Effector memory CD4-positive, alpha-beta T cell (primary cell): ENCODE results near the gene XPA.

ENCODE experiments used
- DNase-seq, 3 donors: peaks; one replicate each; pipeline ENCODE4 v3.0.0-alpha.2; 2020
- H3K27ac ChIP-seq: 2 replicates; pipeline ENCODE4 v1.7.0; 2013; ENCODE audit warnings: mild to moderate bottlenecking, low read length, moderate library complexity; ENCODE audit not compliant: insufficient read depth, poor library complexity, severe bottlenecking
- H3K27me3 ChIP-seq: replicated peaks from 2 replicates; pipeline ENCODE4 v1.7.0; 2013; ENCODE audit warnings: mild to moderate bottlenecking, low read length; ENCODE audit not compliant: insufficient read depth, control insufficient read depth, poor library complexity, severe bottlenecking
- H3K36me3 ChIP-seq: 2 replicates; pipeline ENCODE4 v1.7.0; 2013; ENCODE audit warnings: mild to moderate bottlenecking, low read length, moderate library complexity; ENCODE audit not compliant: control insufficient read depth, insufficient read depth
- H3K4me1 ChIP-seq: 2 replicates; pipeline ENCODE4 v1.7.0; 2013; ENCODE audit warnings: low read length, mild to moderate bottlenecking; ENCODE audit not compliant: control insufficient read depth, insufficient read depth, poor library complexity, severe bottlenecking
- H3K4me3 ChIP-seq: 2 replicates; pipeline ENCODE4 v1.7.0; 2013; ENCODE audit warnings: low read length, low read depth, mild to moderate bottlenecking; ENCODE audit not compliant: insufficient read depth, poor library complexity, severe bottlenecking
- H3K9me3 ChIP-seq: 2 replicates; pipeline ENCODE4 v1.7.0; 2013; ENCODE audit warnings: mild to moderate bottlenecking, low read length, moderate library complexity; ENCODE audit not compliant: control insufficient read depth

The XPA gene

DNA sequence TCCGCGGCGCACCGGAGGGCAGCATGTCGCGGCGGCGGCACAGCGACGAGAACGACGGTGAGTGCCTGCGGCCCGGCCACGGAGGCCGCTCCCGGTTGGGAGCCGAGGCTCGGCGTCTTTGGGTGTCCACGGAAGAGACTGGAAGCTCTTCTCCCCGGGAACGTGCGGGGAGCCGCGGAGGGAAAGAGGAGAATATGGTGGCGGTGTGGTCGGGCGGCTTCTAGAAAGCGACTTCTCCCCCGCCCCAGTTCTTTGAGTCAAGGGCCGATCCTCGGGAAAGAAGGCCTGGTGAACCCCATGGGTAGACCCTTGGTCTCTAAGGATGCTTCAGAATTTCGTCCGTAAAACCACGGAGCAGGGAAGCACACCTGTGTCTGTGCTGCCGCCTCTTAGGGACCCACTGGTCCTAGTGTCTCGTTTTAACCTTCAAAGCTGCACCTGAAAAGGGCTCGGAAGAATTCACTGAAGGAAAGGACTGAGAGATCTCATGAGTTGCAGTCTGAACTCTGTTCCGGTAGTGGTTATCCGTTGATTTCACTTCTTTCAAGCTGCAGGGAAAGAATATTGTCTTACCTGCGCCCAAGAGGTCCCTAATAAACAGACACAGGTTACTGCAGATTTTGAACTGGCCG, 63.2 kb downstream of the XPA start:
- Histone ChIP-seq H3K27me3 (no peaks in the 10 kb centered on the region), H3K36me3 (peaks cover 4% of the 10 kb centered on the region), H3K27ac (peak overlapping the region; percentile 94), H3K4me1 (peaks cover 23% of the 10 kb centered on the region), H3K4me3 (peak overlapping the region; percentile 89), H3K9me3 (no peaks in the 10 kb centered on the region)
- no peak for DNase-seq

DNA sequence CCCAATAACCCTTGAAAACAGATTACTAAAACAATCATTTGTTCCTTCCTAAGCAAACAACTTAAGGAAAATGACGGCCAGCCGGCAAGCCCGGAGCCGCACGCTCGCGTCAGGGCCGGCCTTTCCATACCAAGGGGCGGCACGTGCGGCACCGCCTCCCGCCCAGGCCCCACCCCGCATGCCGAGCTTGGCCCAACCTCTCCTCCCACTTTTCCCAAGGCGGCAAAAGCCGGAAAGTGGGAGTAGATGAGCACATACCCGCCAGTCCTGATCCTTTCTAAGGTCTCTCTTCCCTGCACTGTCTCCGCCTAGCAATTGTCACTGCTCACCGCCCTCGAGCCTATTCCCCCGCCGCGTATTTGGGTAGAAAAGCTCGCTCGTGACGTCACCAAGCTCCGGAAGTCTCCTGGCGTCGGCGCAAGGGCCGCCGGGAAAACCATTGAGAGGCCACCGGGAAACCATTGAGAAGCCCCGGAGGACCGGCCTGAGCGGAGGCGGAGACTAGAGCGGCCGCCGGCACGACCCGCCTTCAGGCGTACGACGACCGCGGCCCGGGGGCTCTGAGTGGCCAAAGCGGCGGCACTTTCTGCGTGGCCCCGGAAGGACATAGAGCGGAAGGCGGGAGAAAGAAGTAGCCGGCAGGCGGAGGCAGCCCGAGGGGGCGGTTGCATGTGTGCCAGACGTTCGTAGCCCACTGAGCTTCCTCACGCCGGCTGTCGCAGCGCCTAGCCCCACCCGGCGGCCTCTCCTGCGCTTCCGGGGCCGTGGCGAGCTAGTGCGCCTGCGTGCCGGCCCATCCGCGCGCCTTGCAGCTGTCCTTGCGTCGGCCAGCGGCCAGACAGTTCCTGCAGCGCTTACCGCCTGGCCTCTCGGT, 63.9 kb downstream of the XPA start, which contains the start of the genes NCBP1 and TSTD2:
NCBP1 (plus strand) TSS at position 837 of the 874 bp plus-strand sequence. CDS start 61 bp downstream, outside the sequence.
TSTD2 (minus strand) TSS at position 384 of the 874 bp plus-strand sequence. CDS start 5,806 bp downstream, outside the sequence.
- Histone ChIP-seq H3K4me1 (peaks cover 16% of the 10 kb centered on the region), H3K4me3 (peak within 1 kb of the TSS; percentile 89), H3K27ac (peak within 1 kb of the TSS; percentile 94), H3K36me3 (peaks cover 2% of the 10 kb centered on the region), H3K27me3 (no peaks in the 10 kb centered on the region), H3K9me3 (no peaks in the 10 kb centered on the region)
- DNase-seq, result peak; percentile 89 to 92 (median 91)

DNA sequence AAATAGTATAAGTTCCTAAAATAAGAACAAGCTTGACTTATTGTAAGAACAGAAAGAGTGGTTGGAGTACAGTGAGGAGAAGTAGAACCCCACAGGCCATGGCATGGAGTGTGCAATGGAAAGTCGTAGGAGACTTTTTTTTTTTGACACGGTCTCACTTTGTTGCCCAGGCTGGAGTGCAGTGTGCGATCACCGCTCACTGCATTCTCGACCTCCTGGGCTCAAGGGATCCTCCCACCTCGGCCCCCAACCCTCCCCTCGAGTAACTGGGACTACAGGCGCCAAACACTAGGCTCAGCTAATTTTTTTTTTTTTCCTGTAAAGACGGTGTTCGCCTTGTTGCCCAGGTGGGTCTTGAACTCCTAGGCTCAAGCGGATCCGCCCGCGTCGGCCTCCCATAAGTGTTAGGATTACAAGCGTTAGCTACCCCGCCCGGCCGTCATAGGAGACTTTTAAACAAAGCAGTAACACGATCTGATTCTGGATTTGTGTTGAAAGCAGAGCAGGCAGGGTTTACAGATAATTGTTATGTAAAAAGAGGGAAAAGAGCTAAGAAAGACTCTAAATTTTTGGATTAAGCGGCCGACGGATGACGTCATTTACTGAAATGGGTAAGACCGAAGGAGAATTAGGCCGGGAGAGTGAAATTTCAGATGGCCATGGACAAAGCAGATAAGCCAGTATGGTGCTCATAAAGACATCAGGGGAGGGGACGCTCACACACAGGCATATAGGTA, 64.7 kb downstream of the XPA start:
- Histone ChIP-seq H3K27me3 (no peaks in the 10 kb centered on the region), H3K36me3 (no peaks in the 10 kb centered on the region), H3K4me1 (peaks cover 13% of the 10 kb centered on the region), H3K27ac (peak overlapping the region; percentile 94), H3K4me3 (peak overlapping the region; percentile 89), H3K9me3 (no peaks in the 10 kb centered on the region)
- no peak for DNase-seq

DNA sequence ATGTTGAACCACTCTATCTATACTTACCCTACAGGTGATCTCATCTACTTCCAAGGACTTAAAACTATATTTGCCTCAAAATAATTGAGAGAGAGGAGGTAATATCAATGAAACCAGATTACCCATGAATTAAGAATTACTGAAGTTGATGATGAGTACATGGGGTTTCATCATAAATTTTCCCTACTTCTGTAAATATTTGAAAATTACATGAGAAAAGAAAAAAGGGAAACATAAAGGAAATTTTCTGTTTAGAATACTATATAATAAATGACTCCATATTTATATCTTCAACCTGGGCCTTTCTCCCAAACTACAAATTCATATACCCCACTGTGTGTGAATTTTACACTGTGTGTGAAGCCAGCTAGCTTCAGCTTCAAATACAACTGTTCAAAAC, 66.5 kb downstream of the XPA start:
- Histone ChIP-seq H3K27ac (no peak overlapping the region), H3K4me3 (no peak overlapping the region), H3K9me3 (no peaks in the 10 kb centered on the region), H3K36me3 (peaks cover 3% of the 10 kb centered on the region), H3K4me1 (peaks cover 10% of the 10 kb centered on the region), H3K27me3 (no peaks in the 10 kb centered on the region)
- no peak for DNase-seq

DNA sequence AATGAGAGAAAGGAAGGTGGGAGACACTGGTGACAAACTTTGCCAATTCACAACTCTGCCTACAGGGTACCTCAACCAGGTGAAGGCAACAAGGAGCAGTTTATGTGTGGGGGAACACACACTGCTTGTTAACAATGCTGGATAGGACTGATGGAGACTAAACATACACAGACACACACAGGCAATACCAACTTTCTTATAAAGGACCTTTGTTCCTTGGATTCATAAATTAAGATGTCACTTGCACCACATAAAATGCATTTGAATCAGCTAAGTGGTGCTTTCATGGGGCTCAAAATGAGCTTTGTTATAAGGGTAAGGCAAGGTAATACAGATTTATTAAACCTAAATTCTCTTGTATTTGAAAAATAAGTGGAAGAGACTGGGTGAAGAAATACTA, 68.0 kb downstream of the XPA start:
- no peak for DNase-seq
- Histone ChIP-seq H3K9me3 (no peaks in the 10 kb centered on the region), H3K4me3 (no peak overlapping the region), H3K4me1 (peaks cover 6% of the 10 kb centered on the region), H3K27ac (no peak overlapping the region), H3K27me3 (no peaks in the 10 kb centered on the region), H3K36me3 (peaks cover 6% of the 10 kb centered on the region)

DNA sequence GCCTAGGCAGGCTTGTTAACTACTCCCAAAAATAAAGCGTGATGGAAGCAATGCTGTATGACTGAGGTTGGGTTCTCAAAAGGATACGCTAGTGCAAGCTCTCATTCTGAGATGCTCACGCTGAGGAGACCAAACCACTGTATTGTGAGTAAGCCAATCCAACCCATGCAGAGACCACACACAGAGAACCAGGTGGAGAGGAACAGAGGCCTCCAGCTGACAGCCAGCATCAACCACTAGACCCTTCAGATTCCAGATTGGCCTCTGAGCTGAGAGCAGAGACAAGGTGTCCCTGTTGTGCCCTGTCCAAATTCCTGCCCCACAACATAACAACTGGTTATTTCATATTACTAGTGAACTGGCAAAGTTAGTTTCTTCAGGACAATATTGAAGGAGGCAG, 68.5 kb downstream of the XPA start:
- Histone ChIP-seq H3K27me3 (no peaks in the 10 kb centered on the region), H3K4me1 (peaks cover 6% of the 10 kb centered on the region), H3K27ac (no peak overlapping the region), H3K9me3 (no peaks in the 10 kb centered on the region), H3K4me3 (no peak overlapping the region), H3K36me3 (peaks cover 6% of the 10 kb centered on the region)
- DNase-seq, result no peak

DNA sequence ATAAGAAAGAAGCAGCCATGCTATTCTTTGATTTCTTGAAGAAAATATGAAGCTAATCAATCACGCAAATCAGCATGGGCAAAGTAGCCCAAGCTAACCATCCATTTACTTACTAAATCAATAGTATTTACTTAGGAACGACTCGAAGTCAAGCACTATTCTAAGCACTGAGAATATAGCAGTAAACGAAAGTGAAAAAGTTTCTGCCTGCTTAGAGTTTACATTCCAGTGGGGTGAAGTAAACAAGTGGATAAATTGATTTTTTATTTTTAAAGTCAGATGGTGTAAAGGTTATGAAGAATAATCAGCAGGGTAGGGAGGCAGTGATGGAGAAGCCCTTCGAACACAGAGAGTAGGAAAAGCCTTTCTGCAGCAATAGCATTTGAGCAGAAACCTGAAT, 69.5 kb downstream of the XPA start:
- H3K27me3 ChIP-seq, result no peaks in the 10 kb centered on the region
- DNase-seq, result no peak
- H3K4me3 ChIP-seq, result no peak overlapping the region
- no peak overlapping the region for H3K27ac ChIP-seq
- no peaks in the 10 kb centered on the region for H3K9me3 ChIP-seq
- H3K4me1 ChIP-seq, result peaks cover 4% of the 10 kb centered on the region
- H3K36me3 ChIP-seq, result peaks cover 6% of the 10 kb centered on the region

DNA sequence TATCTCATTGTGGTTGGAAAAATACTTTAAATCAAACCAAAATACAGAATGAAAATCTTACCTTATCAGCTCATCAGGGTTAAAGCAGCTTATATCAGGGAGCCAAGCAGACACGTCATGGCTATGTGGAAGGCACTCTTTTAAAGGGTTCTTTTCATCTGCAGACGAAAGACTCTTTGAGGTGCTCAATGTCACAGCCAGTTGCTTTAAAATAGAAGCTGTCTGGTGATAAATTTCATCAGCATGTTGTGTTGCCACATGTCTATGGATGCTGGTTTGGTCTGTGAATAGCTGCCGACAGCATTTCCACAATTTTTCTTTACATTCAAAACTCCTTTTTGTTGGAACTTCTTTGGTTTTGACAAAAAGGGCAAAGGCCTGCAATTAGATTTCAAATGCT, 71.5 kb downstream of the XPA start:
- no peaks in the 10 kb centered on the region for H3K4me1 ChIP-seq
- H3K27ac ChIP-seq, result no peak overlapping the region
- no peak for DNase-seq
- no peaks in the 10 kb centered on the region for H3K27me3 ChIP-seq
- no peaks in the 10 kb centered on the region for H3K9me3 ChIP-seq
- no peak overlapping the region for H3K4me3 ChIP-seq
- peaks cover 6% of the 10 kb centered on the region for H3K36me3 ChIP-seq
